ENCODE data around the gene TEKTIP1.
"Not testable (repeated sequence)": the region's sequence is repeated elsewhere in the genome, so short reads cannot be mapped to it uniquely, and the experiment has no call there.

TEKTIP1 gene

GRCh38 chr19:3563709-3564524 is 24.9 kb downstream of the TEKTIP1 start:
- no peak for DNase-seq

GRCh38 chr19:3565139-3565538 is 26.2 kb downstream of the TEKTIP1 start:
- no peak for DNase-seq

- not testable (repeated sequence) for DNase-seq
Measured at GRCh38 chr19:3570042-3570441, 31.1 kb downstream of the TEKTIP1 start.

- no peak for DNase-seq
Measured at GRCh38 chr19:3570606-3571011, 31.6 kb downstream of the TEKTIP1 start.

- DNase-seq: peak; percentile 100
Measured at GRCh38 chr19:3572132-3572854, 33.3 kb downstream of the TEKTIP1 start.

- DNase-seq: no peak
Measured at GRCh38 chr19:3572855-3573161, 33.8 kb downstream of the TEKTIP1 start, which contains the start of gene HMG20B. HMG20B (plus strand) TSS chr19:3572944; CDS start chr19:3573310, 366 bp downstream.

- DNase-seq: no peak
Measured at GRCh38 chr19:3573162-3573857, 34.3 kb downstream of the TEKTIP1 start.

- peak; percentile 83 for DNase-seq
Measured at GRCh38 chr19:3573858-3574637, 35.1 kb downstream of the TEKTIP1 start.

- DNase-seq: no peak
Measured at GRCh38 chr19:3575260-3575741, 36.3 kb downstream of the TEKTIP1 start.

- DNase-seq: no peak
Measured at GRCh38 chr19:3575949-3576673, 37.1 kb downstream of the TEKTIP1 start.

- DNase-seq: no peak
Measured at GRCh38 chr19:3576696-3577443, 37.9 kb downstream of the TEKTIP1 start.

GRCh38 chr19:3577723-3578344 is 38.9 kb downstream of the TEKTIP1 start:
- no peak for DNase-seq

- no peak for DNase-seq
Measured at GRCh38 chr19:3578390-3578789, 39.4 kb downstream of the TEKTIP1 start.

- no peak for DNase-seq
Measured at GRCh38 chr19:3580156-3580934, 41.4 kb downstream of the TEKTIP1 start.

- DNase-seq: not testable (repeated sequence)
Measured at GRCh38 chr19:3581792-3582191, 42.8 kb downstream of the TEKTIP1 start.

GRCh38 chr19:3584036-3584802 is 45.2 kb downstream of the TEKTIP1 start:
- DNase-seq: not testable (repeated sequence)

- peak; percentile 23 for DNase-seq
Measured at GRCh38 chr19:3585301-3586126, 46.5 kb downstream of the TEKTIP1 start, which contains the start of gene GIPC3. GIPC3 (plus strand) TSS chr19:3585478; CDS start chr19:3585598, 120 bp downstream.

GRCh38 chr19:3586127-3586626 is 47.2 kb downstream of the TEKTIP1 start:
- peak; percentile 58 for DNase-seq
